Gastroesophageal sphincter (tissue), 3 donors: ENCODE measurements around the gene NLRP3.

Source experiments
- CTCF ChIP-seq, 4 experiments: fragments of 200-600 bp in 2 of 4; fragments of 450-650 bp in 2 of 4; sonication (generic) in 1 of 4; IDR thresholded peaks; one replicate each; pipeline ENCODE4 v1.5.1; 2017 to 2019; ENCODE audit warnings: antibody characterized with exemption in 4 of 4, mild to moderate bottlenecking in 2 of 4, moderate library complexity in 2 of 4
- POLR2A ChIP-seq, 2 donors: fragments of 450-650 bp; IDR thresholded peaks; one replicate each; pipeline ENCODE4 v1.6.1; 2017; ENCODE audit warnings: antibody characterized with exemption in 2 of 2, mild to moderate bottlenecking in 2 of 2, moderate library complexity in 1 of 2
- POLR2AphosphoS5 ChIP-seq: sonication (generic); formaldehyde crosslinking; IDR thresholded peaks from one replicate; pipeline ENCODE4 v1.6.1; 2017; ENCODE audit warnings: antibody characterized with exemption

DNA sequence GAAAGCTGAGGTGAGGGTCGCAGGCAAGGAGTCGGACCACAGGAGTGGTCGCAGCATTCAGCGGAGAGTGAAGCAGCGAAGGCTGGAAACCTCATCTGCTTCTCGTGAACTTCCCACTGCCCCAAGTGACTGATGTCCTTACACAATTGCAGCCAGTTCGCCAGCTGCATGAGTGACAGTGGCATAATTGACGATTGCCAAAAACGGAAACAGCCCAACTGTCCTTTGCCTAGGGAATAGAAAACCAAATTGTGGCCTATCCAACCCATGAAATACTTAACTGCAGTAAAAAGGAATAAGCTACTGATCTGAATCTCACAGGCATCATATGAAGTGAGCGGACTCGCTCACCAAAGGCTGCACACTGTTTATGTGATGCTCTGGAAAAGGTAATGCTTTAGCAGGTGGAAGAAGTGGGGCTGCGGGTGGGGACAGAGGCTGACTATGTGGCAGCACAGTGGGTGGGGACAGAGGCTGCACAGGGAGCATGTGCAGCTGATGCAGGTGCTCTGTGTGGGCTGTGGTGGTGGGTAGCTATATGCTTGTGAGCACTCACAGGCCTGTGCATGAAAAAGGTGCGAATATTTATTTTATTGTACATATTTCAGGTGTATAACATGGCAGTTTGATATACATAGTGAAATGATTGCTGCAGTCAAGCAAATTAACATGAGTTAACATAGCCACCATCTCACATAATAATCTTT, 4.2 kb upstream of the NLRP3 start:
- no peak for TF ChIP-seq CTCF (IDR thresholded peaks at IDR 0.05)
- no peak for TF ChIP-seq POLR2AphosphoS5
- no peak for TF ChIP-seq POLR2A (IDR thresholded peaks at IDR 0.05)
